ENCODE data around the gene CHSY1. TPM values are rescaled to one million over a fixed set of nuclear protein-coding genes. Genes with fewer than 3 reads are reported as not detected.

CHSY1 gene
- total and polyA plus RNA-seq, 11 donors, result 5.6 to 41.3 (median 11.1) TPM

DNA sequence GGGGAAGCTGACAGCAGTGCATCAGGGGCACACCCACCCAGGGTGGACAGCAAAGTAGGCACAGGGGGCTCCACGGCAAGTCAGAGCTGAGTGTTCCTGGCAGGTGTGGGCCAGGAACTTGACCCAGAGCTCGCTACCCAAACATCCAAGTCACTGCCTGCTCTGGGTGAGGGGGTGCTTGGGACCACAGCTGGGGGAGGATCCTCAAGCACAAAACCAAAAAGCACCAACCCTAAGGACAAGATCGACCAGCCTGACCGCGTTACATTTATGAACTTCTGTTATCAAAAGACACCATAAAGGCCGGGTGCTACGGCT lies 101.2 kb downstream of the CHSY1 start:
- Histone ChIP-seq H3K9me3 (no peaks in the 10 kb centered on the region), H3K36me3 (no peaks in the 10 kb centered on the region), H3K4me3 (no peak overlapping the region), H3K27me3 (no peaks in the 10 kb centered on the region), H3K4me1 (peaks cover 0 to 31% (median 15%) of the 10 kb centered on the region in 12 donors), H3K27ac (no peak overlapping the region)
- DNase-seq, result no peak
- 92 to 96% (median 94%) methylated on average over 7 of the region's 7 CpGs for WGBS, 4 donors
- TF ChIP-seq, protein P1, sequence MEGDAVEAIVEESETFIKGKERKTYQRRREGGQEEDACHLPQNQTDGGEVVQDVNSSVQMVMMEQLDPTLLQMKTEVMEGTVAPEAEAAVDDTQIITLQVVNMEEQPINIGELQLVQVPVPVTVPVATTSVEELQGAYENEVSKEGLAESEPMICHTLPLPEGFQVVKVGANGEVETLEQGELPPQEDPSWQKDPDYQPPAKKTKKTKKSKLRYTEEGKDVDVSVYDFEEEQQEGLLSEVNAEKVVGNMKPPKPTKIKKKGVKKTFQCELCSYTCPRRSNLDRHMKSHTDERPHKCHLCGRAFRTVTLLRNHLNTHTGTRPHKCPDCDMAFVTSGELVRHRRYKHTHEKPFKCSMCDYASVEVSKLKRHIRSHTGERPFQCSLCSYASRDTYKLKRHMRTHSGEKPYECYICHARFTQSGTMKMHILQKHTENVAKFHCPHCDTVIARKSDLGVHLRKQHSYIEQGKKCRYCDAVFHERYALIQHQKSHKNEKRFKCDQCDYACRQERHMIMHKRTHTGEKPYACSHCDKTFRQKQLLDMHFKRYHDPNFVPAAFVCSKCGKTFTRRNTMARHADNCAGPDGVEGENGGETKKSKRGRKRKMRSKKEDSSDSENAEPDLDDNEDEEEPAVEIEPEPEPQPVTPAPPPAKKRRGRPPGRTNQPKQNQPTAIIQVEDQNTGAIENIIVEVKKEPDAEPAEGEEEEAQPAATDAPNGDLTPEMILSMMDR (IDR thresholded peaks at IDR 0.05), result no peak
- no peak for TF ChIP-seq POLR2A (IDR thresholded peaks at IDR 0.05)
- intact Hi-C loops (cut with DNase I), result no loop called here
- ATAC-seq, result no peak

DNA sequence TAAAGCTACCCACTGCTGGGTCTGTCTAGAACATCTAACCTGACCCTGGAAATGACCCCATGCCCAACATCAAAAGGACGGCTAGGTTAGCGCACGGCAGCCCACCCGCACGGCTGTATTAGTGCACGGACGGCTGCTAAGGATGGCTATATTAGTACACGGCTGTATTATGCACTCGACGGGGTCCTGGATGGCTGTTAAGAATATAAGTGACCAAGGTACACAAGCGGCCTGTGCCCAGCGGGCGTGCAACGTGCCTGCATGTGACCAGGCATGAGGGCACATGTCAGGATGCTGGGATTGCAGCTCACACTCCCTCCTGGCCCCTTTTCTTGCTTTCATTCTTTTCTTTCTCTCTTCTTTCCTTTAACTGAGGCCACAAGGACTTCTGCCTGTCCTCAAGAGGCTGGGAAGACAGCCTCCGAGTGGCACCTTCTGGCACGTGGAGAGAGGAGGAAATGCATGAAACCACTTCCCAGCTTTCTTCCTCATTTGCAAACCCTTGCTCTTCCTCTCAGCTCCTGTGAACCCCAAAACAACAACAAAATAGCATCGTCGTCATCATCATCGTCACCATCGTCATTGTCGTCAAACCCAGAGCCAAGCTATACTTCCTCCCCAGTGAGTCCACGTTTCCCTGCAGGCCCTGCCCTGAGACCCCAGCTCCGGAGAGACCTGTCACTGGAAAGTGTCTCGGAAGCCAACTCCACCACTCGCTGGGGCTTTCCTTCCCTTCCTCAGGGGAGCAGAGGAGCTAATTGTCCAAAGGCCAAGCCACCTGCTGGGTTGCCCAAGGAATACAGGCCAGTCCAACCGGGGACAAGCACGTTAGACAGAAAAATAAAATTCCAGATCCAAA lies 101.8 kb downstream of the CHSY1 start:
- intact Hi-C loops (cut with DNase I), result no loop called here
- no peak for TF ChIP-seq POLR2A (IDR thresholded peaks at IDR 0.05)
- TF ChIP-seq, protein P1 (IDR thresholded peaks at IDR 0.05), result no peak
- no peaks in the 10 kb centered on the region for H3K9me3 ChIP-seq
- H3K4me3 ChIP-seq, result no peak overlapping the region
- ATAC-seq, result peak in 1 of 4 donors; percentile 16
- no peaks in the 10 kb centered on the region for H3K36me3 ChIP-seq
- WGBS, 4 donors, result 84 to 87% (median 86%) methylated on average over 27 of the region's 27 CpGs
- H3K27ac ChIP-seq, result peak overlapping the region in 1 of 12 donors; percentile 32
- H3K4me1 ChIP-seq, result peaks cover 0 to 31% (median 15%) of the 10 kb centered on the region in 12 donors
- H3K27me3 ChIP-seq, result no peaks in the 10 kb centered on the region
- DNase-seq, result no peak

DNA sequence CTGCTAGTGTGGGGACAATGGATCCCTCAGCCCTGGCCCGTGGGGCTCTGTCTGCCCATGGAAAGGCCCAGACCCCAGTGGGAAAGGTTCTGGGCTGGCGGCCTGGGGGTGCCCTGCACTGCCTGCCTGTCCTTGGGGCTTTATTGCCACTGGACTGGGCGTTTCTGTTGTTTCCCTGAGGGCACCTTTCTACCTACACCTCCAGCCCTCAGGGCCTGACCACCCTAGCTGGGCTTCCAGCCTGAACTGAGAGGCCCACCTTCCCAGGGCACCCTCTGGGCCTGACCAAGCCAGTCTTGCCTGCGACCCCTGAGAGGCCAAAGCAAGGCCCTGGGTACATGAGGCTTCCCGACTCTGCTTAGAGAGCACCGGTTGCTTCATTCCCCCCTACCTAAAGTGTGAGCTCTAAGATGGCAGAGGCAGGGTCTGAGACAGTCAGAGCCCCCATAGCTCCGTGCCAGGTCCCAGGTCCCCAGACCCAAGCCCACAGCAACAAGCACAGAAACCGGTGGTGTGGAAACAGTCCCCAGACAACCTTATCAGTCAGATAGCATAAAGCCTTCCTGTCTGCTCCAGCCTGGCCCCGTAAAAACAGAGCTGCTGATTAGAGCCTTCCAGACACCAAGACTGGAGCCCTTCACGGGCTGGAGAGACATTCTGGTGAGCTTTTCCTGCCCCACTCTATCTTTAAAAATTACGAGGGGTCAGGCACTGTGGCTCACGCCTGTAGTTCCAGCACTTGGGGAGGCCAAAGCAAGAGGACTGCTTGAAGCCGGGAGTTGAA lies 102.8 kb downstream of the CHSY1 start:
- ATAC-seq, result peak; percentile 57 to 78 (median 74)
- peak in 1 of 5 donors; percentile 45 for DNase-seq
- intact Hi-C loops (cut with DNase I), result no loop called here
- no peak for TF ChIP-seq POLR2A (IDR thresholded peaks at IDR 0.05)
- TF ChIP-seq, protein P1 (IDR thresholded peaks at IDR 0.05), result no peak
- Histone ChIP-seq H3K36me3 (no peaks in the 10 kb centered on the region), H3K4me3 (no peak overlapping the region), H3K27ac (peak overlapping the region in 7 of 12 donors; percentile 17 to 55 (median 34)), H3K9me3 (no peaks in the 10 kb centered on the region), H3K27me3 (no peaks in the 10 kb centered on the region), H3K4me1 (peaks cover 0 to 31% (median 15%) of the 10 kb centered on the region in 12 donors)
- WGBS, 4 donors, result 51 to 64% (median 59%) methylated on average over 10 to 13 of the region's 13 CpGs

All from heart left ventricle (tissue), 16 donors.